Prostate gland (tissue), 2 donors: ENCODE data around the gene BPIFB4. TPM values are rescaled to one million over a fixed set of nuclear protein-coding genes. Genes with fewer than 3 reads are reported as not detected.

Source experiments
- DNase-seq: peaks from one replicate; pipeline ENCODE4 v3.0.0-alpha.2; 2019; ENCODE audit warnings: low spot score
- H3K27ac ChIP-seq, 2 donors: fragments of 200-600 bp; sonication (generic); 2 replicates each; pipeline ENCODE4 v1.5.1; 2017 to 2019
- H3K27me3 ChIP-seq: fragments of 200-600 bp; sonication (generic); replicated peaks from 2 replicates; pipeline ENCODE4 v1.5.1; 2019; ENCODE audit not compliant: insufficient read depth
- H3K36me3 ChIP-seq, 2 donors: fragments of 200-600 bp; sonication (generic); 1 replicate in 1 of 2; 2 replicates in 1 of 2; pipeline versions ENCODE4 v1.5.1 to v1.8.1; 2017 to 2019
- H3K4me1 ChIP-seq: fragments of 200-600 bp; sonication (generic); replicated peaks from 2 replicates; pipeline ENCODE4 v1.5.1; 2019
- H3K4me3 ChIP-seq, 2 donors: fragments of 200-600 bp; sonication (generic); 2 replicates each; pipeline ENCODE4 v1.5.1; 2017 to 2019
- H3K9me3 ChIP-seq: fragments of 200-600 bp; sonication (generic); 2 replicates; pipeline ENCODE4 v1.5.1; 2017
- POLR2A ChIP-seq: fragments of 450-650 bp; IDR thresholded peaks from one replicate; pipeline ENCODE4 v1.6.1; 2016; ENCODE audit warnings: antibody characterized with exemption, mild to moderate bottlenecking
- POLR2AphosphoS5 ChIP-seq: sonication (generic); formaldehyde crosslinking; IDR thresholded peaks from one replicate; pipeline ENCODE4 v1.6.1; 2017; ENCODE audit warnings: antibody characterized with exemption
- WGBS: methylation state at CpG from one replicate; pipeline ENCODE4 v1.1.5; 2018; 5-methylcytosine and 5-hydroxymethylcytosine counted together
- intact Hi-C: fragments of 100-400 bp; cut with DNase I; formaldehyde crosslinking; loops from one replicate; pipeline ENCODE4 v1.14.2; 2022
- total RNA-seq, 2 donors: library from RNA; depleted of rRNA; stranded (reverse); fragments of >200 nt; gene quantifications; one replicate each; pipeline ENCODE4 v1.1.0, GENCODE V29; 2016
- TF ChIP-seq, protein P1 (sequence below), 4 experiments: fragments of 200-600 bp in 2 of 4; fragments of 450-650 bp in 2 of 4; sonication (generic) in 2 of 4; IDR thresholded peaks; 1 replicate in 3 of 4; 2 replicates in 1 of 4; pipeline ENCODE4 v1.5.1; 2016 to 2019; ENCODE audit warnings: antibody characterized with exemption in 4 of 4, mild to moderate bottlenecking in 2 of 4, moderate library complexity in 2 of 4

Gene BPIFB4
- total RNA-seq, 2 donors from 2014 or later: 1.1 TPM; not detected in 1

DNA sequence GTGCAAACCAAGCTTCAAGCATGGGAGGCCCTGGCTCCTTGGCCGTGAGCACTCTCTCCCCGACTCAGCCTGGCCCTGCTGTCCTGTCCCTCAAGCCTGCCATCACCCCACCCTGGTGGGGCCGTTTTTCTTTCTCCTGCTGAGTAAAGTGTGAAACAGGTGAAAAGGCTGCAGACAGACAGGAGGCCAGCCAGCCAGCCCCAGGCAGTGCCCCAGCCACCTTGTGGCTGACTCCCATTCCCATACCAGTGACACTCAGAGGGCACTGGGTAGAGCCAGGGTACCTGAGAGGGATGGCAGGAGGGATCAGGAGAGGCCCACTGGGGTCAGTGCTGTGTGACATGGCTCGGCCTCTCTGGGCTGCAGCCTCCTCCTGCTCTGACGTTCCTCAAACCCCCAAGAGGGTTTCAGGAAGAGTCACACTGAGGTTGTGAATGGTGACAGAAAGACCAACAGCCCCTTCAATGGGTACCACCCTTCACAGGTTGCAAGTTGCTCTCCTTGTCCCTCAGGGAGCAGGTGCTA is 52.6 kb downstream of the BPIFB4 start:
- H3K27ac ChIP-seq: no peak overlapping the region
- intact Hi-C loops: no loop called here
- TF ChIP-seq POLR2A: no peak
- TF ChIP-seq POLR2AphosphoS5: no peak
- TF ChIP-seq, protein P1, sequence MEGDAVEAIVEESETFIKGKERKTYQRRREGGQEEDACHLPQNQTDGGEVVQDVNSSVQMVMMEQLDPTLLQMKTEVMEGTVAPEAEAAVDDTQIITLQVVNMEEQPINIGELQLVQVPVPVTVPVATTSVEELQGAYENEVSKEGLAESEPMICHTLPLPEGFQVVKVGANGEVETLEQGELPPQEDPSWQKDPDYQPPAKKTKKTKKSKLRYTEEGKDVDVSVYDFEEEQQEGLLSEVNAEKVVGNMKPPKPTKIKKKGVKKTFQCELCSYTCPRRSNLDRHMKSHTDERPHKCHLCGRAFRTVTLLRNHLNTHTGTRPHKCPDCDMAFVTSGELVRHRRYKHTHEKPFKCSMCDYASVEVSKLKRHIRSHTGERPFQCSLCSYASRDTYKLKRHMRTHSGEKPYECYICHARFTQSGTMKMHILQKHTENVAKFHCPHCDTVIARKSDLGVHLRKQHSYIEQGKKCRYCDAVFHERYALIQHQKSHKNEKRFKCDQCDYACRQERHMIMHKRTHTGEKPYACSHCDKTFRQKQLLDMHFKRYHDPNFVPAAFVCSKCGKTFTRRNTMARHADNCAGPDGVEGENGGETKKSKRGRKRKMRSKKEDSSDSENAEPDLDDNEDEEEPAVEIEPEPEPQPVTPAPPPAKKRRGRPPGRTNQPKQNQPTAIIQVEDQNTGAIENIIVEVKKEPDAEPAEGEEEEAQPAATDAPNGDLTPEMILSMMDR (IDR thresholded peaks at IDR 0.05): no peak

DNA sequence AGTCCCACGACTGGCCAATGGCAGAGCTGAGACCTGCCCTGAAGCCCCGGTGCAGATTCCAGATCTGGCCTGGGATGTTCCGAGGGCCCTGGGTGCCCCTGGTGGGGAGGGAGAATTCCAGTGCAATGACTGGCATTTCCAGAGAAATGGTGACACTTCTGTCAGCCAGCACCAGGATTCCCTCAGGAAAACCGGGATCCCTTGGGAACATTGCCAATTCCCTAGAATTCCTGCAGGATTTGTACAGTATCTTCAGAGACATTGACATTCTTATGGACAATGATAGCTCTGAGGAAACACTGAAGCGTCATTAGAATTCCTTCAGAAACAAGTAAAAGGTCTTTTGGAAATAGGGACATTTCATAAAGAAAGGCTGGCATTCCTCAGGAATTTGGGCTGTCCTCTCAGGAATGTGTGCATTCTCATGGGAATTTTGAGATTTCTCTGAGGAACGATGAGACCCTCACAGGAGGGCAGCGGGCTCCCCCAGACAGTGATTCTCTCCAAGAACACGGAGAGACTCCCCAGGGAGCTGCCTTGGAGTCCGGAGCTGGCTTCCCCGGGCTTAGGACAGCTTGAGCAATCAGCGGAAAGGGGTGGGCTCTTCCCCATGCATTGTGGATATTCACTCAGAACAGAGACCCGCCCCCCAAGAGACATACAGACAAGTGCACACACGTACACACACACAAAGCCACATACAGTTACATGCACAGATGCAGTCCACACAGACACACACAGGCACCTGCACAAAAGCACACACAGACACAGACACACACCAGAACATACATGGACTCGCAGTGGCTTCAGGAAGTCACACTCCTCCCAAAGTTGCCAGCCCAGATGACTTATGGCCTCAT is 53.3 kb downstream of the BPIFB4 start:
- intact Hi-C loops: no loop called here
- Histone ChIP-seq H3K4me3 (no peak overlapping the region), H3K36me3 (no peaks in the 10 kb centered on the region), H3K4me1 (no peaks in the 10 kb centered on the region), H3K27me3 (peaks cover 5% of the 10 kb centered on the region), H3K27ac (no peak overlapping the region), H3K9me3 (no peaks in the 10 kb centered on the region)
- 32% methylated on average over 14 of the region's 14 CpGs for WGBS
- no peak for DNase-seq
- TF ChIP-seq POLR2AphosphoS5: no peak
- no peak for TF ChIP-seq POLR2A
- TF ChIP-seq, protein P1 (IDR thresholded peaks at IDR 0.05): no peak

More for the DNA sequence above, 52.6 kb downstream of the BPIFB4 start:
- H3K36me3 ChIP-seq: no peaks in the 10 kb centered on the region
- no peaks in the 10 kb centered on the region for H3K9me3 ChIP-seq
- H3K27me3 ChIP-seq: peaks cover 5% of the 10 kb centered on the region
- no peaks in the 10 kb centered on the region for H3K4me1 ChIP-seq
- WGBS: 86% methylated on average over 5 of the region's 5 CpGs
- no peak for DNase-seq
- H3K4me3 ChIP-seq: no peak overlapping the region

- no peaks in the 10 kb centered on the region for H3K9me3 ChIP-seq
- H3K36me3 ChIP-seq: no peaks in the 10 kb centered on the region
- H3K27ac ChIP-seq: no peak overlapping the region
- H3K4me1 ChIP-seq: no peaks in the 10 kb centered on the region
- 85% methylated on average over 11 of the region's 11 CpGs for WGBS
- H3K4me3 ChIP-seq: no peak overlapping the region
- intact Hi-C loops: no loop called here
- peaks cover 5% of the 10 kb centered on the region for H3K27me3 ChIP-seq
- DNase-seq: no peak
- TF ChIP-seq POLR2AphosphoS5 (no peak), POLR2A (no peak)
- TF ChIP-seq, protein P1 (IDR thresholded peaks at IDR 0.05): no peak
These were observed 54.0 kb downstream of the BPIFB4 start for GRCh38 chr20:33133373-33133941.

DNA sequence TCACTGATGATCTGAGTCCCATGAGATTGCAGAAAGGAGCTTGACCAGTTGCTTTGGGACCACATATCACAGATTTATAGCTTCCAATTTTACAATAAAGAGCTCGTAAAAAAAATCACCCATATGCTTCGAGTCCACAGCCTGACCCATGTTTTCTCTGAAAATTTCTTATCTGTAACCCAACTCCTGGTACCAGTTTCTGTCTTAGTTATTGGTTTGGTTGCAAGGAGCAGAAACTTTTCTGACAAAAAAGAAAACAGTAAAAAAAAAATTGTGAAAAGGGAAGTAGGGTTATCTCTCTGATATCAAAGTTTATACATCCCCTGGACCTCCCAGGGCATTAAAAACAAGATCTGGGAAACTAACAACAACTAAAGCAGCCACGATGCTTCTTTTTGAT is 57.8 kb downstream of the BPIFB4 start:
- Histone ChIP-seq H3K36me3 (no peaks in the 10 kb centered on the region), H3K27me3 (no peaks in the 10 kb centered on the region), H3K4me1 (no peaks in the 10 kb centered on the region), H3K4me3 (no peak overlapping the region), H3K27ac (no peak overlapping the region), H3K9me3 (no peaks in the 10 kb centered on the region)
- 75% methylated on average over 3 of the region's 3 CpGs for WGBS
- intact Hi-C loops: no loop called here
- TF ChIP-seq, protein P1 (IDR thresholded peaks at IDR 0.05): no peak
- TF ChIP-seq POLR2AphosphoS5 (no peak), POLR2A (no peak)
- DNase-seq: no peak
